ENCODE results near the gene RNF224.
"Not testable (repeated sequence)": the region's sequence is repeated elsewhere in the genome, so short reads cannot be mapped to it uniquely, and the experiment has no call there.

RNF224 gene

GRCh38 chr9:137255448-137256114, 28.3 kb downstream of the RNF224 start:
- no peak for DNase-seq

GRCh38 chr9:137256362-137256761, 29.1 kb downstream of the RNF224 start:
- no peak for DNase-seq

GRCh38 chr9:137256856-137257255, 29.6 kb downstream of the RNF224 start:
- no peak for DNase-seq

- not testable (repeated sequence) for DNase-seq
Measured at GRCh38 chr9:137262173-137262908, 35.0 kb downstream of the RNF224 start.

- no peak for DNase-seq
Measured at GRCh38 chr9:137262909-137263285, 35.6 kb downstream of the RNF224 start.

- DNase-seq = no peak
Measured at GRCh38 chr9:137263506-137263905, 36.2 kb downstream of the RNF224 start.

GRCh38 chr9:137264067-137264466, 36.8 kb downstream of the RNF224 start:
- DNase-seq = no peak

- DNase-seq = no peak
Measured at GRCh38 chr9:137265496-137266161, 38.3 kb downstream of the RNF224 start.

- DNase-seq = no peak
Measured at GRCh38 chr9:137266162-137266527, 38.8 kb downstream of the RNF224 start.

- DNase-seq = no peak
Measured at GRCh38 chr9:137266585-137267453, 39.5 kb downstream of the RNF224 start.

- no peak for DNase-seq
Measured at GRCh38 chr9:137267933-137268355, 40.6 kb downstream of the RNF224 start.

- no peak for DNase-seq
Measured at GRCh38 chr9:137268538-137269201, 41.4 kb downstream of the RNF224 start.

- DNase-seq = no peak
Measured at GRCh38 chr9:137269231-137269772, 42.0 kb downstream of the RNF224 start.

GRCh38 chr9:137270929-137271695, 43.8 kb downstream of the RNF224 start:
- no peak for DNase-seq

GRCh38 chr9:137271696-137272076, 44.4 kb downstream of the RNF224 start:
- no peak for DNase-seq

- DNase-seq = no peak
Measured at GRCh38 chr9:137272241-137273094, 45.2 kb downstream of the RNF224 start.

GRCh38 chr9:137273095-137273490, 45.8 kb downstream of the RNF224 start:
- no peak for DNase-seq

- no peak for DNase-seq
Measured at GRCh38 chr9:137273611-137274320, 46.5 kb downstream of the RNF224 start.

- no peak for DNase-seq
Measured at GRCh38 chr9:137275203-137275587, 47.9 kb downstream of the RNF224 start.
